ENCODE results near the gene PEX5. TPM values are rescaled to one million over a fixed set of nuclear protein-coding genes. Genes with fewer than 3 reads are reported as not detected.
"Not testable (repeated sequence)": the region's sequence is repeated elsewhere in the genome, so short reads cannot be mapped to it uniquely, and the experiment has no call there.

The PEX5 gene
- total RNA-seq, 1 experiment from 2014 or later: 20.0 TPM

GRCh38 chr12:7229741-7230140 lies 40.3 kb downstream of the PEX5 start:
- Histone ChIP-seq H3K4me2 (ENCODE audit: low read length) (no peak overlapping the region), H3K36me3 (ENCODE audit: low read depth, low read length) (no peaks in the 10 kb centered on the region), H2AFZ (ENCODE audit: low read length) (no peak overlapping the region), H3K79me2 (ENCODE audit: low read length) (no peaks in the 10 kb centered on the region), H3K27me3 (ENCODE audit: low read length) (peaks cover 29% of the 10 kb centered on the region), H3K27ac (ENCODE audit: low read length) (no peak overlapping the region), H3K9ac (ENCODE audit: low read length) (no peak overlapping the region), H3K9me2 (replicated peaks; ENCODE audit: low read length) (no peaks in the 10 kb centered on the region), H3K9me3 (ENCODE audit: low read length) (no peaks in the 10 kb centered on the region), H3K4me3 (ENCODE audit: low read length) (no peak overlapping the region), H3F3A (ENCODE audit: low read length, unreplicated experiment) (no peaks in the 10 kb centered on the region), H3K4me1 (ENCODE audit: insufficient read depth, low read length) (no peaks in the 10 kb centered on the region), H4K20me1 (ENCODE audit: low read length) (no peaks in the 10 kb centered on the region)
- ATAC-seq (no peak), DNase-seq (no peak)
- CTCF ChIA-PET: no interaction called here
- POLR2A ChIA-PET (ENCODE audit: unreplicated experiment): no interaction called here
- TF ChIP-seq EZH2phosphoT487 (IDR thresholded peaks at IDR 0.05; ENCODE audit: borderline replicate concordance, low read length): no peak
- TF ChIP-seq EZH2 (IDR thresholded peaks at IDR 0.05; ENCODE audit: low read length, unreplicated experiment): no peak
- no peak for TF ChIP-seq CTCF (conservative IDR thresholded peaks at IDR 0.05; ENCODE audit: low read depth, low read length)
- BruUV-seq (replicated peaks): no TSS peak
- intact Hi-C loops (cut with micrococcal nuclease): no loop called here

- TF ChIP-seq EZH2phosphoT487 (IDR thresholded peaks at IDR 0.05; ENCODE audit: borderline replicate concordance, low read length): no peak
- Histone ChIP-seq H3K79me2 (ENCODE audit: low read length) (no peaks in the 10 kb centered on the region), H4K20me1 (ENCODE audit: low read length) (no peaks in the 10 kb centered on the region), H3K36me3 (ENCODE audit: low read depth, low read length) (no peaks in the 10 kb centered on the region), H3K27ac (ENCODE audit: low read length) (no peak overlapping the region), H3K9me2 (replicated peaks; ENCODE audit: low read length) (no peaks in the 10 kb centered on the region), H3K9ac (ENCODE audit: low read length) (no peak overlapping the region), H3K27me3 (ENCODE audit: low read length) (0 out of 2 replicates have a peak, but pooled peaks cover 3% of the 10 kb centered on the region), H3K9me3 (ENCODE audit: low read length) (no peaks in the 10 kb centered on the region), H3K4me1 (ENCODE audit: insufficient read depth, low read length) (no peaks in the 10 kb centered on the region), H3K4me2 (ENCODE audit: low read length) (no peak overlapping the region), H3F3A (ENCODE audit: low read length, unreplicated experiment) (no peaks in the 10 kb centered on the region), H2AFZ (ENCODE audit: low read length) (no peak overlapping the region), H3K4me3 (ENCODE audit: low read length) (no peak overlapping the region)
- ChIA-PET CTCF (no interaction called here), POLR2A (ENCODE audit: unreplicated experiment) (no interaction called here)
- BruUV-seq (replicated peaks): no TSS peak
- DNase-seq: peak; percentile 37
- ATAC-seq: no peak
- intact Hi-C loops (cut with micrococcal nuclease): no loop called here
Observed at GRCh38 chr12:7241404-7242005, 52.0 kb downstream of the PEX5 start.

GRCh38 chr12:7242176-7243101 lies 53.0 kb downstream of the PEX5 start:
- no peak overlapping the region for H3K4me2 ChIP-seq (ENCODE audit: low read length)
- intact Hi-C loops (cut with micrococcal nuclease): no loop called here

GRCh38 chr12:7251328-7251996 lies 62.0 kb downstream of the PEX5 start:
- H3K9me3 ChIP-seq (ENCODE audit: low read length); H3K79me2 ChIP-seq (ENCODE audit: low read length); H3K9ac ChIP-seq (ENCODE audit: low read length); H4K20me1 ChIP-seq (ENCODE audit: low read length); intact Hi-C loops (cut with micrococcal nuclease); BruUV-seq (replicated peaks); H3K4me1 ChIP-seq (ENCODE audit: insufficient read depth, low read length); H3K4me2 ChIP-seq (ENCODE audit: low read length); ATAC-seq; H2AFZ ChIP-seq (ENCODE audit: low read length); H3K9me2 ChIP-seq (replicated peaks; ENCODE audit: low read length); H3K4me3 ChIP-seq (ENCODE audit: low read length); CTCF ChIA-PET; H3K27me3 ChIP-seq (ENCODE audit: low read length); POLR2A ChIA-PET (ENCODE audit: unreplicated experiment); DNase-seq; H3K36me3 ChIP-seq (ENCODE audit: low read depth, low read length); H3F3A ChIP-seq (ENCODE audit: low read length, unreplicated experiment); H3K27ac ChIP-seq (ENCODE audit: low read length): not testable (repeated sequence)

More at GRCh38 chr12:7242176-7243101, 53.0 kb downstream of the PEX5 start:
- Histone ChIP-seq H2AFZ (ENCODE audit: low read length) (no peak overlapping the region), H3K27me3 (ENCODE audit: low read length) (0 out of 2 replicates have a peak, but pooled peaks cover 3% of the 10 kb centered on the region), H3K36me3 (ENCODE audit: low read depth, low read length) (no peaks in the 10 kb centered on the region), H3K9me3 (ENCODE audit: low read length) (no peaks in the 10 kb centered on the region), H3K9me2 (replicated peaks; ENCODE audit: low read length) (no peaks in the 10 kb centered on the region), H3K79me2 (ENCODE audit: low read length) (no peaks in the 10 kb centered on the region), H4K20me1 (ENCODE audit: low read length) (no peaks in the 10 kb centered on the region), H3K4me3 (ENCODE audit: low read length) (no peak overlapping the region), H3K27ac (ENCODE audit: low read length) (no peak overlapping the region), H3F3A (ENCODE audit: low read length, unreplicated experiment) (no peaks in the 10 kb centered on the region), H3K9ac (ENCODE audit: low read length) (no peak overlapping the region), H3K4me1 (ENCODE audit: insufficient read depth, low read length) (no peaks in the 10 kb centered on the region)
- CTCF ChIA-PET: no interaction called here
- POLR2A ChIA-PET (ENCODE audit: unreplicated experiment): no interaction called here
- no peak for DNase-seq
- no TSS peak for BruUV-seq (replicated peaks)
- no peak for ATAC-seq
- TF ChIP-seq EZH2 (IDR thresholded peaks at IDR 0.05; ENCODE audit: low read length, unreplicated experiment) (no peak), EZH2phosphoT487 (IDR thresholded peaks at IDR 0.05; ENCODE audit: borderline replicate concordance, low read length) (no peak), CTCF (conservative IDR thresholded peaks at IDR 0.05; ENCODE audit: low read depth, low read length) (no peak)
